ENCODE results near the gene RAPGEF2.

- TF ChIP-seq POLR2A (IDR thresholded peaks at IDR 0.05; ENCODE audit: extremely low read depth, insufficient read length) = no peak
- TF ChIP-seq, protein P1, sequence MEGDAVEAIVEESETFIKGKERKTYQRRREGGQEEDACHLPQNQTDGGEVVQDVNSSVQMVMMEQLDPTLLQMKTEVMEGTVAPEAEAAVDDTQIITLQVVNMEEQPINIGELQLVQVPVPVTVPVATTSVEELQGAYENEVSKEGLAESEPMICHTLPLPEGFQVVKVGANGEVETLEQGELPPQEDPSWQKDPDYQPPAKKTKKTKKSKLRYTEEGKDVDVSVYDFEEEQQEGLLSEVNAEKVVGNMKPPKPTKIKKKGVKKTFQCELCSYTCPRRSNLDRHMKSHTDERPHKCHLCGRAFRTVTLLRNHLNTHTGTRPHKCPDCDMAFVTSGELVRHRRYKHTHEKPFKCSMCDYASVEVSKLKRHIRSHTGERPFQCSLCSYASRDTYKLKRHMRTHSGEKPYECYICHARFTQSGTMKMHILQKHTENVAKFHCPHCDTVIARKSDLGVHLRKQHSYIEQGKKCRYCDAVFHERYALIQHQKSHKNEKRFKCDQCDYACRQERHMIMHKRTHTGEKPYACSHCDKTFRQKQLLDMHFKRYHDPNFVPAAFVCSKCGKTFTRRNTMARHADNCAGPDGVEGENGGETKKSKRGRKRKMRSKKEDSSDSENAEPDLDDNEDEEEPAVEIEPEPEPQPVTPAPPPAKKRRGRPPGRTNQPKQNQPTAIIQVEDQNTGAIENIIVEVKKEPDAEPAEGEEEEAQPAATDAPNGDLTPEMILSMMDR (IDR thresholded peaks at IDR 0.05; ENCODE audit: low read depth, low read length) = no peak
Measured at GRCh38 chr4:159070742-159071141, 32.1 kb upstream of the RAPGEF2 start.

All from NB4 (cell line).